ENCODE measurements around the gene B4GALNT3.

DNA sequence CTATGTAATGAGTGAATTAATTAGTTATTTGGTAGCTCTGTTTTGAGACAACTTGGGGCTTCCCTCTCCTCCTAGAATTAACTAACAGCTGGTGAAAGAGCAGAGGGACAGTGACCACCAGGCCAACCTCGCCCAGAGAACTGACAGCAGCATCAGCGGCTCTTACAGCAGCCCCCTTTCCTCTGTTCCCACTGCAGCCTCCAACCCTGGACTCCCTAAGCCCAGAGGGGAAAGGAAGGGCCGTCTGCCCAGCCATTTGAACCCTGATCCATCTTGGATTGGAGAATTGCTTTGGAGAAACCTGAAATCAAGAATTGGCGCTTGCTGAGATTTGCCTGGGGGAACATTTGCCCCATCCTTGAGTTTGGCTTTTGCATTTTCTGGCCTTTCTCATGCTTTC, 45.5 kb downstream of the B4GALNT3 start:
- no peak for TF ChIP-seq CTCF (IDR thresholded peaks at IDR 0.05; ENCODE audit: low read length)
- no peak for TF ChIP-seq EZH2 (IDR thresholded peaks at IDR 0.05; ENCODE audit: borderline replicate concordance, low read length)

Measured in OCI-LY1 (cell line).